ENCODE results near the gene LSAMP.

- no peak for TF ChIP-seq POLR2G (IDR thresholded peaks at IDR 0.05; ENCODE audit: low read depth, low read length)
- TF ChIP-seq CTCF (CRISPR knock-in tag; IDR thresholded peaks at IDR 0.05), result no peak
- no peak for TF ChIP-seq TCF7L2 (IDR thresholded peaks at IDR 0.05; ENCODE audit: low read depth, low read length)
- TF ChIP-seq SALL2 (CRISPR knock-in tag; IDR thresholded peaks at IDR 0.05), result no peak
These were observed 168.6 kb downstream of the LSAMP start for GRCh38 chr3:116276675-116277074.

All from HepG2 (cell line).